ENCODE results near the gene CALN1.
A peak's percentile ranks its signal among the peaks of the same experiment; 100 is the strongest.

The CALN1 gene

DNA sequence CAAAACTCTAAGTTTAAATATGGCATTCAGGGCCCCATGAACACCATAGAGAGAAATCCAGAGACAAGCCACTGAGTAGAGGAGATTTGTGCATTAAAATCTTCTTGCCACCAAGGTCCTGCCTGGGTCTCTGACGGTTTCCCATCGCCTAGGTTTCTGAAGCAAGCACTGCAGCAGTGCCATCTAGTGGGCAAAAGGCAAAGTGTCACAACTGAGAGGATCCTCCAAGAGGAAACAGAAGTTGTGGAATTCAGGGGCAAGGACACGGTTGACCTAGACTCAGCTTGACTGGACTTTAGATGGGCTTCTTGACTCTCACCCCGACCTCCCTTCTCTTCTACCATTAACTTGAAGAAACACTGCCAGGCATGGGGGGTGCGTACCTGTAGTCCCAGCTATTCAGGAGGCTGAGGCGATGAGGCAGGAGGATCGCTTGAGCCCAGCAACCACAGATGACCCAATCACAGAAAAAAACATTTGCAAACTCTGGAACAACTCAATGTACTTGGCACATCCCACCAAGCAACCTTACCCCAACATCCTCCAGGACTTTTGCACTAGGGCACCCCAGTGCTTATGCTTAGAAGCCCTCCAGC is 676.1 kb downstream of the CALN1 start:
- Histone ChIP-seq H3K9me3 (no peaks in the 10 kb centered on the region), H3K4me3 (ENCODE audit: low read depth, low read length) (no peak overlapping the region), H3K4me1 (no peaks in the 10 kb centered on the region), H3K36me3 (no peaks in the 10 kb centered on the region), H3K27me3 (no peaks in the 10 kb centered on the region)
- DNase-seq = peak; percentile 64
- TF ChIP-seq, protein P1, sequence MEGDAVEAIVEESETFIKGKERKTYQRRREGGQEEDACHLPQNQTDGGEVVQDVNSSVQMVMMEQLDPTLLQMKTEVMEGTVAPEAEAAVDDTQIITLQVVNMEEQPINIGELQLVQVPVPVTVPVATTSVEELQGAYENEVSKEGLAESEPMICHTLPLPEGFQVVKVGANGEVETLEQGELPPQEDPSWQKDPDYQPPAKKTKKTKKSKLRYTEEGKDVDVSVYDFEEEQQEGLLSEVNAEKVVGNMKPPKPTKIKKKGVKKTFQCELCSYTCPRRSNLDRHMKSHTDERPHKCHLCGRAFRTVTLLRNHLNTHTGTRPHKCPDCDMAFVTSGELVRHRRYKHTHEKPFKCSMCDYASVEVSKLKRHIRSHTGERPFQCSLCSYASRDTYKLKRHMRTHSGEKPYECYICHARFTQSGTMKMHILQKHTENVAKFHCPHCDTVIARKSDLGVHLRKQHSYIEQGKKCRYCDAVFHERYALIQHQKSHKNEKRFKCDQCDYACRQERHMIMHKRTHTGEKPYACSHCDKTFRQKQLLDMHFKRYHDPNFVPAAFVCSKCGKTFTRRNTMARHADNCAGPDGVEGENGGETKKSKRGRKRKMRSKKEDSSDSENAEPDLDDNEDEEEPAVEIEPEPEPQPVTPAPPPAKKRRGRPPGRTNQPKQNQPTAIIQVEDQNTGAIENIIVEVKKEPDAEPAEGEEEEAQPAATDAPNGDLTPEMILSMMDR (IDR thresholded peaks at IDR 0.05; ENCODE audit: low read depth, low read length) = peak; percentile 97

DNA sequence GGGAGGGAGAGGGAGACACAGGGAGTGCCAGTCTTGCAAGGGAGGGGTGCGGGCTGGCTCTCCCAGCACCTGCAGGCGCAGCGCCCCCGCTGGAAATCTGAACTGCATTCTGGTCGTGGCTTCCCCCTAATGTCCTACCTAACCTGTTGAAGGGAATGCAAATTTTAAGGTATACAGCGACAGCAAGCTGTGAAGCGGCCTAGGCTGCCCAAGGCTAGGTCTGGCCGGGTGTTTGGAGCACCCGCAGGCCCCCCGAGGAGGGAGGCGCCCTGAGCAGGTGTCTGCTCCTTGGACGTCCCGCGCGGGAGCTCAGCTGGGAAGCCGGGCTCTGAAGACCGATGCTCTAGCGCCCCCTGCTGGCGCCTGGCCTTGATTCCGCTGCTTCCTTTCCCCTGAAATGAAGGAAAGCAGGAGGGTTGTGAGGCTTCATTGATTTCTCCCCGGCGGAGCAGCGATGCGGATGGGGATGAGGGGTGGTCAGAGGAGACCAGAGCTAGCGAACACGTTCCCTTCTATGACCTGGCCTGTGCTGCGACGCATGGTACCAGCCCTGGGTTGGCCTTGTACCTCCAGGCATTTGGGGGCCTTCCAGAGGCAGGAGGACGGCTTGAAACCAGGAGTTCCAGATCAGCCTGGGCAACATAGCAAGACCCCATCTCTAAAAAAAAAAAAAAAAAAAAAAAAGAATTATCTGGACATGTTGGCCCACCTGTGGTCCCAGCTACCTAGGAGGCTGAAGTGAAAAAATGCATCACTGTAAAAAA is 678.8 kb downstream of the CALN1 start:
- DNase-seq = peak; percentile 84
- no peaks in the 10 kb centered on the region for H3K27me3 ChIP-seq
- TF ChIP-seq, protein P1 (IDR thresholded peaks at IDR 0.05; ENCODE audit: low read depth, low read length) = peak; percentile 91
- H3K4me3 ChIP-seq (ENCODE audit: low read depth, low read length) = no peak overlapping the region
- H3K36me3 ChIP-seq = no peaks in the 10 kb centered on the region
- no peaks in the 10 kb centered on the region for H3K4me1 ChIP-seq
- no peaks in the 10 kb centered on the region for H3K9me3 ChIP-seq

DNA sequence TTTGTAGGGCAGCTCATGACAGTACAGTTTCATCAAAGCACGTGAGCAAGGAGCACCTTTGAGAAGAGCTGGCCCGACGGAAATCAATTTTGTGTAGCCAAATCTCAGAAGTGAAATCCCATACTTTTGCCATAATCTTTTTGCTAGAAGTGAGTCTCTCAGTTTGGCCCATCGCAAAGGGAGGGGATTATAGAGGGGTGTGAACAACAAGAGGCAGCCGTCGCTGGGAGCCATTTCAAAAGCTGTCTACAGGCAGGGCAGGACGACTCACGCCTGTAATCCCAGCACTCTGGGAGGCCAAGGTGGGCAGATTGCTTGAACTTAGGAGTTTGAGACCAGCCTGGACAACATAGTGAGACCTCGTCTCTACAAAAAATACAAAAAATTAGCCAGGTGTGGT is 680.4 kb downstream of the CALN1 start:
- no peak for DNase-seq
- no peaks in the 10 kb centered on the region for H3K27me3 ChIP-seq
- H3K4me1 ChIP-seq = no peaks in the 10 kb centered on the region
- no peaks in the 10 kb centered on the region for H3K36me3 ChIP-seq
- H3K4me3 ChIP-seq (ENCODE audit: low read depth, low read length) = no peak overlapping the region
- TF ChIP-seq, protein P1 (IDR thresholded peaks at IDR 0.05; ENCODE audit: low read depth, low read length) = no peak
- no peaks in the 10 kb centered on the region for H3K9me3 ChIP-seq
